ENCODE measurements around the gene NMNAT2. TPM values are rescaled to one million over a fixed set of nuclear protein-coding genes. Genes with fewer than 3 reads are reported as not detected.
"Not testable (repeated sequence)": the region's sequence is repeated elsewhere in the genome, so short reads cannot be mapped to it uniquely, and the experiment has no call there.

The NMNAT2 gene
- polyA plus RNA-seq, 1 experiment: 2.1 TPM

DNA sequence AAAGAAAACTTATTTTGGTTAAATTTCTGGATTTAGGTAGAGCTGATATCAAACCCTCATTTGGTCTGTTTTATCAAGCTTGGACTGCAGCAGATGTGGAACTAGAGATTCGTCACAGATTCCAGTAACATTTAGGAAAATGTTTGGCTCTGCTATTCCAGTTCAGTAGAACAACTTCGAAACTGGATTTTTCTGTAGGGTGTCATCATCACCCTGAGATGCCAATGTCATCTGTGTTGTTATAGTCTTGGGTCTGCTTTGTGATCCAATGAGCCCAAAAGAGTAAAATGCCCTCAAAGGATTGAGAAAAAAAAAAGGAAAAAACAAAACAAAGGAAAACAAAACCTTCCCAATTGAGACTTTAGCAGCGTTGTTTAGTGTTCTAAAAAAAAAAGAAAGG is 176.7 kb downstream of the NMNAT2 start:
- POLR2A ChIA-PET: interaction anchor here (0.6 kb wide), 1 partner anchor 93 kb away, joined by 5 read pairs; no protein-coding TSS in a partner anchor
- Histone ChIP-seq H3K27me3 (ENCODE audit: control insufficient read depth, insufficient read depth, low read length) (no peaks in the 10 kb centered on the region), H3K4me3 (ENCODE audit: low read depth, low read length) (no peak overlapping the region), H3K36me3 (ENCODE audit: control insufficient read depth, insufficient read depth, low read length) (no peaks in the 10 kb centered on the region)
- TF ChIP-seq, protein P1, sequence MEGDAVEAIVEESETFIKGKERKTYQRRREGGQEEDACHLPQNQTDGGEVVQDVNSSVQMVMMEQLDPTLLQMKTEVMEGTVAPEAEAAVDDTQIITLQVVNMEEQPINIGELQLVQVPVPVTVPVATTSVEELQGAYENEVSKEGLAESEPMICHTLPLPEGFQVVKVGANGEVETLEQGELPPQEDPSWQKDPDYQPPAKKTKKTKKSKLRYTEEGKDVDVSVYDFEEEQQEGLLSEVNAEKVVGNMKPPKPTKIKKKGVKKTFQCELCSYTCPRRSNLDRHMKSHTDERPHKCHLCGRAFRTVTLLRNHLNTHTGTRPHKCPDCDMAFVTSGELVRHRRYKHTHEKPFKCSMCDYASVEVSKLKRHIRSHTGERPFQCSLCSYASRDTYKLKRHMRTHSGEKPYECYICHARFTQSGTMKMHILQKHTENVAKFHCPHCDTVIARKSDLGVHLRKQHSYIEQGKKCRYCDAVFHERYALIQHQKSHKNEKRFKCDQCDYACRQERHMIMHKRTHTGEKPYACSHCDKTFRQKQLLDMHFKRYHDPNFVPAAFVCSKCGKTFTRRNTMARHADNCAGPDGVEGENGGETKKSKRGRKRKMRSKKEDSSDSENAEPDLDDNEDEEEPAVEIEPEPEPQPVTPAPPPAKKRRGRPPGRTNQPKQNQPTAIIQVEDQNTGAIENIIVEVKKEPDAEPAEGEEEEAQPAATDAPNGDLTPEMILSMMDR (IDR thresholded peaks at IDR 0.05; ENCODE audit: insufficient read depth, low read depth, low read length): no peak
- CTCF ChIA-PET: interaction anchor here (0.6 to 7.1 kb wide), 4 partner anchors 29 to 52 kb away, joined by 3 to 36 read pairs (median 4); no protein-coding TSS in a partner anchor
- peak; percentile 47 for DNase-seq (ENCODE audit: low read depth)

DNA sequence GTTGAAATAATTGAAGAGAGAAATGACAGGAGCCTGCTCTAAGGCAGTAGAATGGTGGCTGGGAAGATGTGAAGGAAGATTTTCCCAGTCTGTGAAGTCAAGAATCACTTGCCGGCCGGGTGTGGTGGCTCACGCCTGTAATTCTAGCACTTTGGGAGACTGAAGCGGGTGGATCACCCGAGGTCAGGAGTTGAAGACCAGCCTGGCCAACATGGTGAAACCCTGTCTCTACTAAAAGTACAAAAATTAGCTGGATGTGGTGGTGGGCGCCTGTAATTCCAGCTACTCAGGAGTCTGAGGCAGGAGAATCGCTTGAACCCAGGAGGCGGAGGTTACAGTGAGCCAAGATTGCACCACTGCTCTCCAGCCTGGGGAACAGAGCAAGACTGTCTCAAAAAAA is 177.3 kb downstream of the NMNAT2 start:
- DNase-seq (ENCODE audit: low read depth); H3K36me3 ChIP-seq (ENCODE audit: control insufficient read depth, insufficient read depth, low read length): not testable (repeated sequence)
- CTCF ChIA-PET: interaction anchor here (1.3 to 7.1 kb wide), 3 partner anchors 13 to 52 kb away, joined by 3 to 36 read pairs (median 3); no protein-coding TSS in a partner anchor

DNA sequence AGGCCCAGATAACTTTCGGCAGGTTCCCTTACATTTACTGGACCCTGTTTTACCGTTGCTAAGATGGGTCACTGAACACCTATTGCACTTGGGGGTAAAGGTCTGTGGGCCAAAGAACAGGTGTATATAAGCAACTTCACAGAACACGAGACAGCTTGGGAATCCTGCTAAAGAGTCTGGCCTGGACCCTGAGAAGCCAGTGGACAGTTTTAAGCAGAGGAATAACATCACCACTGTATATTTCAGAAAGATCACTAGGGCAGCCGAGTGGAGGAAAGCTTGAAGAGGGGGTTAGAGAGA is 177.7 kb downstream of the NMNAT2 start:
- DNase-seq (ENCODE audit: low read depth): no peak
- ChIA-PET CTCF (interaction anchor here (1.3 to 7.1 kb wide), 3 partner anchors 13 to 40 kb away, joined by 3 to 36 read pairs (median 4); no protein-coding TSS in a partner anchor), POLR2A (no interaction called here)
- no peaks in the 10 kb centered on the region for H3K27me3 ChIP-seq (ENCODE audit: control insufficient read depth, insufficient read depth, low read length)
- no peaks in the 10 kb centered on the region for H3K36me3 ChIP-seq (ENCODE audit: control insufficient read depth, insufficient read depth, low read length)
- H3K4me3 ChIP-seq (ENCODE audit: low read depth, low read length): no peak overlapping the region
- TF ChIP-seq, protein P1 (IDR thresholded peaks at IDR 0.05; ENCODE audit: insufficient read depth, low read depth, low read length): no peak

More for the DNA sequence above, 177.3 kb downstream of the NMNAT2 start:
- POLR2A ChIA-PET: interaction anchor here (0.6 kb wide), 1 partner anchor 92 kb away, joined by 5 read pairs; no protein-coding TSS in a partner anchor
- not testable (repeated sequence) for H3K27me3 ChIP-seq (ENCODE audit: control insufficient read depth, insufficient read depth, low read length); H3K4me3 ChIP-seq (ENCODE audit: low read depth, low read length)

DNA sequence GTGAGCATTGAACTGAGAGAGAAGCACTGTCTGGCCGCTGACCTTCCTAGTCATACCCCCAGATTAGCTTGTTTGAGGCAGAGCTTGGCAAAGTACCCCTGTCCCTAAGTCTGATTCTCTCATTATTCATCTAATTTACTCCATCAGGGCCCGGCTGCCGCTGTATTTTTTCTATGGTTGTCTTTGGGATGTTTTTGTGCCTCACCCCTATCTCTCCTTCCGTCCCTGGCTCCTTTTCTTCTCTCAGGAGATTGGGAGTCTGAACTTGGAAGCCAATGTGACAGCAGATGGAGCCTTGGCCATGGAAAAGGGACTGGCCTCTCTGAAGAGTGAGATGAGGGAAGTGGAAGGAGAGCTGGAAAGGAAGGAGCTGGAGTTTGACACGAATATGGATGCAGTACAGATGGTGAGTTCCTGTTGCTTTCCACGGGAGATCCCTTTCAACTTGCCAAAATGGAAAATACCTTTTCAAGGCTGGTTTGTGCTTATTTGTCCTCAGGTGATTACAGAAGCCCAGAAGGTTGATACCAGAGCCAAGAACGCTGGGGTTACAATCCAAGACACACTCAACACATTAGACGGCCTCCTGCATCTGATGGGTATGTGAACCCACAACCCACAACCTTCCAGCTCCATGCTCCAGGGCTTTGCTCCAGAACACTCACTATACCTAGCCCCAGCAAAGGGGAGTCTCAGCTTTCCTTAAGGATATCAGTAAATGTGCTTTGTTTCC is 178.2 kb downstream of the NMNAT2 start:
- H3K4me3 ChIP-seq (ENCODE audit: low read depth, low read length): no peak overlapping the region
- no peak for DNase-seq (ENCODE audit: low read depth)
- TF ChIP-seq, protein P1 (IDR thresholded peaks at IDR 0.05; ENCODE audit: insufficient read depth, low read depth, low read length): no peak
- CTCF ChIA-PET: interaction anchor here (1.3 to 7.1 kb wide), 3 partner anchors 12 to 41 kb away, joined by 3 to 36 read pairs (median 4); no protein-coding TSS in a partner anchor
- POLR2A ChIA-PET: no interaction called here
- no peaks in the 10 kb centered on the region for H3K27me3 ChIP-seq (ENCODE audit: control insufficient read depth, insufficient read depth, low read length)
- no peaks in the 10 kb centered on the region for H3K36me3 ChIP-seq (ENCODE audit: control insufficient read depth, insufficient read depth, low read length)

DNA sequence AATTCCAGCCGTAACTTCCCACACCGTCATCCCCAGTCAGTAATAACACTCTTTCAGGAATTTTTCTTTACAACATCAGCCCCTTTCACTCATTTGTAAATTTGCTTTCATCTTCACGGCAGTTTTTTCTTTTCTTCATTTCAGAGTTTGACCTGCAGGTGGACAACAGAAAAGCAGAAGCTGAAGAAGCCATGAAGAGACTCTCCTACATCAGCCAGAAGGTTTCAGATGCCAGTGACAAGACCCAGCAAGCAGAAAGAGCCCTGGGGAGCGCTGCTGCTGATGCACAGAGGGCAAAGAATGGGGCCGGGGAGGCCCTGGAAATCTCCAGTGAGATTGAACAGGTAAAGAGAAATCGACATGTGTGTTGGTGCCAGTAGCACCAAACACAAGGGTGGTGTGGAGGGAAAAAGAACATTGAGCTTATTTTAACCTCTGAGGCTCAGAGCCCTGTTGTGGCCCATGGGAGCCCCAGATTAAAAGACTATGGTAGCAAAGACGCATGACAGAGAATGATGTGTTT is 178.9 kb downstream of the NMNAT2 start:
- ChIA-PET POLR2A (no interaction called here), CTCF (interaction anchor here (1.3 to 7.1 kb wide), 3 partner anchors 30 to 41 kb away, joined by 3 to 36 read pairs (median 4); no protein-coding TSS in a partner anchor)
- Histone ChIP-seq H3K36me3 (ENCODE audit: control insufficient read depth, insufficient read depth, low read length) (no peaks in the 10 kb centered on the region), H3K4me3 (ENCODE audit: low read depth, low read length) (no peak overlapping the region), H3K27me3 (ENCODE audit: control insufficient read depth, insufficient read depth, low read length) (no peaks in the 10 kb centered on the region)
- TF ChIP-seq, protein P1 (IDR thresholded peaks at IDR 0.05; ENCODE audit: insufficient read depth, low read depth, low read length): no peak
- no peak for DNase-seq (ENCODE audit: low read depth)
